ENCODE results near the gene GLMP.

DNA sequence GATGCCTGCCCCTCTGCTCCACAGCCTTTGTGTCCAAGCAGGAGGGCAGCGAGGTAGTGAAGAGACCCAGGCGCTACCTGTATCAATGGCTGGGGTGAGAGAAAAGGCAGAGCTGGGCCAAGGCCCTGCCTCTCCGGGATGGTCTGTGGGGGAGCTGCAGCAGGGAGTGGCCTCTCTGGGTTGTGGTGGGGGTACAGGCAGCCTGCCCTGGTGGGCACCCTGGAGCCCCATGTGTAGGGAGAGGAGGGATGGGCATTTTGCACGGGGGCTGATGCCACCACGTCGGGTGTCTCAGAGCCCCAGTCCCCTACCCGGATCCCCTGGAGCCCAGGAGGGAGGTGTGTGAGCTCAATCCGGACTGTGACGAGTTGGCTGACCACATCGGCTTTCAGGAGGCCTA lies 52.7 kb downstream of the GLMP start:
- TF ChIP-seq, protein P1, sequence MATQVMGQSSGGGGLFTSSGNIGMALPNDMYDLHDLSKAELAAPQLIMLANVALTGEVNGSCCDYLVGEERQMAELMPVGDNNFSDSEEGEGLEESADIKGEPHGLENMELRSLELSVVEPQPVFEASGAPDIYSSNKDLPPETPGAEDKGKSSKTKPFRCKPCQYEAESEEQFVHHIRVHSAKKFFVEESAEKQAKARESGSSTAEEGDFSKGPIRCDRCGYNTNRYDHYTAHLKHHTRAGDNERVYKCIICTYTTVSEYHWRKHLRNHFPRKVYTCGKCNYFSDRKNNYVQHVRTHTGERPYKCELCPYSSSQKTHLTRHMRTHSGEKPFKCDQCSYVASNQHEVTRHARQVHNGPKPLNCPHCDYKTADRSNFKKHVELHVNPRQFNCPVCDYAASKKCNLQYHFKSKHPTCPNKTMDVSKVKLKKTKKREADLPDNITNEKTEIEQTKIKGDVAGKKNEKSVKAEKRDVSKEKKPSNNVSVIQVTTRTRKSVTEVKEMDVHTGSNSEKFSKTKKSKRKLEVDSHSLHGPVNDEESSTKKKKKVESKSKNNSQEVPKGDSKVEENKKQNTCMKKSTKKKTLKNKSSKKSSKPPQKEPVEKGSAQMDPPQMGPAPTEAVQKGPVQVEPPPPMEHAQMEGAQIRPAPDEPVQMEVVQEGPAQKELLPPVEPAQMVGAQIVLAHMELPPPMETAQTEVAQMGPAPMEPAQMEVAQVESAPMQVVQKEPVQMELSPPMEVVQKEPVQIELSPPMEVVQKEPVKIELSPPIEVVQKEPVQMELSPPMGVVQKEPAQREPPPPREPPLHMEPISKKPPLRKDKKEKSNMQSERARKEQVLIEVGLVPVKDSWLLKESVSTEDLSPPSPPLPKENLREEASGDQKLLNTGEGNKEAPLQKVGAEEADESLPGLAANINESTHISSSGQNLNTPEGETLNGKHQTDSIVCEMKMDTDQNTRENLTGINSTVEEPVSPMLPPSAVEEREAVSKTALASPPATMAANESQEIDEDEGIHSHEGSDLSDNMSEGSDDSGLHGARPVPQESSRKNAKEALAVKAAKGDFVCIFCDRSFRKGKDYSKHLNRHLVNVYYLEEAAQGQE (IDR thresholded peaks at IDR 0.05; ENCODE audit: insufficient read depth in 1 of 2, low read depth in 2 of 2, low read length in 2 of 2) = no peak
- no peak for TF ChIP-seq TAF1 (IDR thresholded peaks at IDR 0.05; ENCODE audit: borderline replicate concordance, insufficient read depth, low read length)
- TF ChIP-seq POLR2AphosphoS5 (IDR thresholded peaks at IDR 0.05; ENCODE audit: low read depth, low read length) = no peak
